HEK293T (cell line): ENCODE data around the gene CPNE4.

Experiments
- BHLHE40 ChIP-seq: fragments of 450-650 bp; IDR thresholded peaks from 2 replicates; pipeline ENCODE4 v1.6.1; 2016; ENCODE audit warnings: mild to moderate bottlenecking, moderate library complexity, borderline replicate concordance
- CTBP1 ChIP-seq: fragments of 450-650 bp; IDR thresholded peaks from 2 replicates; pipeline ENCODE4 v1.6.1; 2016; ENCODE audit warnings: borderline replicate concordance
- ELF4 ChIP-seq: fragments of 450-650 bp; IDR thresholded peaks from 2 replicates; pipeline ENCODE4 v1.6.1; 2017; ENCODE audit warnings: antibody characterized with exemption
- FOXK2 ChIP-seq: fragments of 450-650 bp; IDR thresholded peaks from 2 replicates; pipeline ENCODE4 v1.6.1; 2016; ENCODE audit warnings: mild to moderate bottlenecking
- FOXM1 ChIP-seq: fragments of 450-650 bp; IDR thresholded peaks from 2 replicates; pipeline ENCODE4 v1.6.1; 2017; ENCODE audit warnings: mild to moderate bottlenecking, borderline replicate concordance
- NFRKB ChIP-seq: fragments of 450-650 bp; IDR thresholded peaks from 2 replicates; pipeline ENCODE4 v1.6.1; 2016; ENCODE audit warnings: mild to moderate bottlenecking, moderate library complexity
- PKNOX1 ChIP-seq: fragments of 450-650 bp; IDR thresholded peaks from 2 replicates; pipeline ENCODE4 v1.6.1; 2016
- SP1 ChIP-seq: fragments of 450-650 bp; IDR thresholded peaks from 2 replicates; pipeline ENCODE4 v1.6.1; 2017
- SUZ12 ChIP-seq: fragments of 450-650 bp; IDR thresholded peaks from 2 replicates; pipeline ENCODE4 v1.6.1; 2016; ENCODE audit warnings: mild to moderate bottlenecking
- TARDBP ChIP-seq: fragments of 450-650 bp; IDR thresholded peaks from 2 replicates; pipeline ENCODE4 v1.6.1; 2016
- ZNF384 ChIP-seq: fragments of 450-650 bp; IDR thresholded peaks from 2 replicates; pipeline ENCODE4 v1.6.1; 2016

GRCh38 chr3:131972550-131972949 is 62.3 kb downstream of the CPNE4 start:
- no peak for TF ChIP-seq BHLHE40
- no peak for TF ChIP-seq TARDBP
- TF ChIP-seq FOXM1, result no peak
- no peak for TF ChIP-seq SUZ12
- no peak for TF ChIP-seq ZNF384
- no peak for TF ChIP-seq FOXK2
- TF ChIP-seq ELF4, result no peak
- no peak for TF ChIP-seq SP1
- no peak for TF ChIP-seq NFRKB
- TF ChIP-seq PKNOX1, result no peak
- no peak for TF ChIP-seq CTBP1
